Spinal cord (tissue), 10 donors: ENCODE data around the gene AGFG1. TPM values are rescaled to one million over a fixed set of nuclear protein-coding genes. Genes with fewer than 3 reads are reported as not detected.

ENCODE experiments used
- DNase-seq, 6 donors: peaks; one replicate each; pipeline versions ENCODE4 v3.0.0 to v3.0.0-alpha.2; 2013 to 2015; ENCODE audit warnings: low spot score in 6 of 6, low read depth in 4 of 6
- H3K27ac ChIP-seq: one replicate; pipeline ENCODE4 v1.5.1; 2013; ENCODE audit warnings: low read depth, low read length, control low read depth
- H3K27me3 ChIP-seq: one replicate; pipeline ENCODE4 v1.6.1; 2013; ENCODE audit warnings: low read length; ENCODE audit not compliant: control insufficient read depth, insufficient read depth
- H3K36me3 ChIP-seq: one replicate; pipeline ENCODE4 v1.6.1; 2013; ENCODE audit warnings: low read length; ENCODE audit not compliant: control insufficient read depth, insufficient read depth
- H3K4me1 ChIP-seq: one replicate; pipeline ENCODE4 v1.6.1; 2013; ENCODE audit warnings: low read length; ENCODE audit not compliant: control insufficient read depth, insufficient read depth
- H3K4me3 ChIP-seq: one replicate; pipeline ENCODE4 v1.5.1; 2013; ENCODE audit warnings: low read depth, low read length, control low read depth
- H3K9me3 ChIP-seq: one replicate; pipeline ENCODE4 v1.6.1; 2013; ENCODE audit warnings: low read length; ENCODE audit not compliant: control insufficient read depth, insufficient read depth
- WGBS: methylation state at CpG from one replicate; pipeline ENCODE4 v1.1.5; 2013; ENCODE audit warnings: missing lambda C conversion rate; ENCODE audit not compliant: insufficient coverage; 5-methylcytosine and 5-hydroxymethylcytosine counted together
- polyA plus RNA-seq, 2 donors: library from polyadenylated mRNA; unstranded; fragments of 120-200 nt; gene quantifications; one replicate each; pipeline ENCODE4 v1.2.1, GENCODE V29; 2013; ENCODE audit not compliant: insufficient read length in 2 of 2
- total RNA-seq, 2 donors: library from RNA; depleted of rRNA in 1 of 2; stranded (reverse); fragments of 120-200 nt in 1 of 2; fragments of >200 nt in 1 of 2; gene quantifications; one replicate each; pipeline versions ENCODE4 v1.2.3 to v1.2.4, GENCODE V29; 2013 to 2014
- donor health status: healthy.

AGFG1 gene
- total and polyA plus RNA-seq, 4 donors: 72.4 to 113 (median 82.3) TPM

DNA sequence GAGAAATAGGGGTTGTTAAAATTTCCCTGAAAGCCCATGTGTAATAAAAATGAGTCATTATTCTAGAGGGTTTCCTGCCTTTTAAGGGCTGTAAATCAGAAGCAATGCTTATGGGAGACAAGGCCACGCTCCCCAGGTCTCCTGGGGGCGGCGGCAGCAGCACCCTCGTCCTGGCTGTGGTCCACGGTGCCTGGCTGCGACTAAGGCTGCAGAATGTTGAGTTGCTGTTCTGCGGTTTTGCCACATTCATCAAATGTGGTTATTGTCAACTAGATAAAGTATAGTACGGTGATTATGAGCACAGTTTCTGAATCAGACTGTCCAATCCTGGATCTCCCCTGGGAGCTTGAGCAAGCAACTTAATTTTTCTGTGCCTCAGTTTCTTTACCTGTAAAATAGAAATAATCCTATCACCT is 11.9 kb upstream of the AGFG1 start:
- WGBS: 73% methylated on average over 6 of the region's 8 CpGs
- Histone ChIP-seq H3K27me3 (no peaks in the 10 kb centered on the region), H3K9me3 (no peaks in the 10 kb centered on the region), H3K4me3 (no peak overlapping the region), H3K36me3 (no peaks in the 10 kb centered on the region), H3K4me1 (peaks cover 7% of the 10 kb centered on the region), H3K27ac (no peak overlapping the region)
- DNase-seq: no peak

- H3K27me3 ChIP-seq: no peaks in the 10 kb centered on the region
- 85% methylated on average over 3 of the region's 3 CpGs for WGBS
- H3K9me3 ChIP-seq: no peaks in the 10 kb centered on the region
- H3K4me3 ChIP-seq: no peak overlapping the region
- peaks cover 7% of the 10 kb centered on the region for H3K4me1 ChIP-seq
- H3K36me3 ChIP-seq: no peaks in the 10 kb centered on the region
- no peak for DNase-seq
- no peak overlapping the region for H3K27ac ChIP-seq
These were observed 11.1 kb upstream of the AGFG1 start for GRCh38 chr2:227460833-227461232.

- H3K36me3 ChIP-seq: no peaks in the 10 kb centered on the region
- no peaks in the 10 kb centered on the region for H3K27me3 ChIP-seq
- DNase-seq: no peak
- H3K27ac ChIP-seq: no peak overlapping the region
- no peaks in the 10 kb centered on the region for H3K9me3 ChIP-seq
- H3K4me1 ChIP-seq: peaks cover 7% of the 10 kb centered on the region
- WGBS: 80% methylated on average over 1 of the region's 4 CpGs
- H3K4me3 ChIP-seq: no peak overlapping the region
These were observed 10.0 kb upstream of the AGFG1 start for GRCh38 chr2:227461811-227462461.

DNA sequence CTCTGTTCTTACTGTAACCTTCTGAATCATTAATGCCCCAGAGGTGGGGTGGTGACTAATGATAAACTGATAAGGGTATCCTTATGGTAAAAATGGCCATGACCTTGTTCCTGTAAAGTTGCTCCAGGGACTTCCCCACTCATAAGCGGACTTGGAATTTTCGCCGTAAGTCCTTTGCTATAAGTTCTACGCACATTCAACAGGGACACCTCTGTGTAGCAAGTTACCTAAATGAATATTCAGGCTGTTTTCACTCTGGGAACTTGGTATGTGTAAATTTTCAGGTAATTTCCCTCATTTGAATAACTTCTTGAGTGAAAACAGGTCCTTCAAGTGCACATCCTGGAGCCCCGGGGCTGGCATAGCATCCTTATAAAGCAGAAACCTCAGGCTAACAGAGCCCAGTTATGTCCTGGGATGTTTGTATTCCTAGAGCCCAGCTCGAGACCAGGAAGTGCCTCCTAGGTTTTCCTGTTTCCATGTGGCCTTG is 9.4 kb upstream of the AGFG1 start:
- Histone ChIP-seq H3K4me3 (no peak overlapping the region), H3K36me3 (no peaks in the 10 kb centered on the region), H3K27ac (peak overlapping the region; percentile 61), H3K4me1 (peaks cover 7% of the 10 kb centered on the region), H3K9me3 (no peaks in the 10 kb centered on the region), H3K27me3 (no peaks in the 10 kb centered on the region)
- DNase-seq: no peak
- WGBS: 80% methylated on average over 5 of the region's 6 CpGs

DNA sequence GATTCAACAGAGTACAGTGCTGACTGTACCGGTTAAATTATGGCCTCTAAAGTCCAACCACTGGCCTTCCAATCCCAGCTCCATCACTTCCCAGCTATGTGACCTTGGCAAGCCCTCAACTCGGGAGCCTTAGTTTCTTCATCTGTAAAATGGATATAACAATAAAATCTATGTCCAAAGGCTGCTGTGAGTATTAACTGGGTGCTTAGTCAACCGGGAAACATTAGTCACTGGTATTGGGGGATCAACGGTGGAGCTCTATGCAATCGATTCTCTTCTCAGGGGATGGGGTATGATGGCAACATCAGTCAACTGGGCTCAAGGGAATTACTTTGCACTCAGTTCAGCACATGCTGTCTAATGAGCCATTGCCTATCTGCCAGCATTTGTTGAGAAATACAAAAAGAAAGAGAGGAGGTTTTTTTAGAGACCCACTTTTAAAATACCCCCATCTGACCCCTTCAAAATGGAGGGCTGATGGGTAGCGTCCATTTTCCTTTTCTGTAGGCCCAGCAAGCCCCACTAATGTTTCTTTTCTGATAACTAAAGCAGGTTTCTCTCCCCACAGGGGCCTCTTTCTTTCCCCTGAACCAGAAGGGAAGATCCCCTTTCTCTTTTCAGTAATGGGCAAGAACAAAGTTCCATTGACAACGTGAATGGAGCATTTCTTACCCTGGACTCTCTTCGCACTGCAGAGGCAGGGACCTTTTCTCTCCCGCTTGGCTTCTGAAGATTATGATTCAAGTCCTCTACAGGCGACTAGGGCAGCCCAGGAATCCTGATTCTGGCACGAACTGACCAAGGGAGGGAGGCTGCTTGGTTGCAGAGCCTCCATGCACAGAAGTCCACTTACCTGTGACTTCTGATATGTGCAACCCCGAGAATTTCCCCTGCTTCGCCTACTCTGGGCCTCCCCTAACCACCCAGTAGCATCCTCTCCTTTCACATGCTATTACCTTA is 8.7 kb upstream of the AGFG1 start:
- no peaks in the 10 kb centered on the region for H3K9me3 ChIP-seq
- peak overlapping the region; percentile 71 for H3K27ac ChIP-seq
- H3K36me3 ChIP-seq: no peaks in the 10 kb centered on the region
- no peaks in the 10 kb centered on the region for H3K27me3 ChIP-seq
- 59% methylated on average over 12 of the region's 13 CpGs for WGBS
- H3K4me3 ChIP-seq: no peak overlapping the region
- peaks cover 7% of the 10 kb centered on the region for H3K4me1 ChIP-seq
- DNase-seq: peak in 2 of 6 donors; percentile 62 to 69

DNA sequence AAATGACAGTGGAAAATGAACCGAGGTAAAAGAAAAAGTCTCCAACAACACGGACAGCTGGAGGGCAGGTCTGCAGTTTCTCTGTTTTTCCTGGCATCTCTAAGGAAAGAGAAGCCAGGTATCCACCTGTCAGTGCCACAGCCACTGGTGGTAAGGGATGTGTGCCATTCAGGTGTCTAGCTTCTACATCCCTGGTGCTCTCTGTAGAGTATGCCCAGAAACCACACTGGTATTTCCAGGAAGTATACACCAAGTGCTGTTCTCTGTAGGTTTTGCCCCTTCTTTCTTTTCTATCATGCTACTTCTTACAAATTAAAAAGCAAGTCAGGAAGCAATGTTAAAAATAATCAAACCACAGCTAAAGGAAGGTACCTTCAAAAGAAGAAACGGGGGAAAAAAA is 7.6 kb upstream of the AGFG1 start:
- peaks cover 7% of the 10 kb centered on the region for H3K4me1 ChIP-seq
- H3K36me3 ChIP-seq: no peaks in the 10 kb centered on the region
- no peak overlapping the region for H3K27ac ChIP-seq
- H3K27me3 ChIP-seq: no peaks in the 10 kb centered on the region
- WGBS: 86% methylated on average over 2 of the region's 3 CpGs
- DNase-seq: no peak
- no peaks in the 10 kb centered on the region for H3K9me3 ChIP-seq
- H3K4me3 ChIP-seq: no peak overlapping the region

GRCh38 chr2:227464851-227465250 is 7.1 kb upstream of the AGFG1 start:
- Histone ChIP-seq H3K4me3 (no peak overlapping the region), H3K27me3 (no peaks in the 10 kb centered on the region), H3K36me3 (no peaks in the 10 kb centered on the region), H3K9me3 (no peaks in the 10 kb centered on the region), H3K27ac (no peak overlapping the region), H3K4me1 (peaks cover 7% of the 10 kb centered on the region)
- no peak for DNase-seq
- WGBS: 86% methylated on average over 2 of the region's 7 CpGs

- 84% methylated on average over 5 of the region's 5 CpGs for WGBS
- Histone ChIP-seq H3K4me3 (no peak overlapping the region), H3K27ac (no peak overlapping the region), H3K4me1 (peaks cover 5% of the 10 kb centered on the region), H3K27me3 (no peaks in the 10 kb centered on the region), H3K36me3 (no peaks in the 10 kb centered on the region), H3K9me3 (no peaks in the 10 kb centered on the region)
- no peak for DNase-seq
These were observed 4.9 kb upstream of the AGFG1 start for GRCh38 chr2:227466887-227467600.

GRCh38 chr2:227471412-227471811 is 544 bp upstream of the AGFG1 start:
- Histone ChIP-seq H3K4me1 (no peaks in the 10 kb centered on the region), H3K9me3 (no peaks in the 10 kb centered on the region), H3K27me3 (no peaks in the 10 kb centered on the region), H3K27ac (no peak overlapping the region), H3K4me3 (no peak overlapping the region), H3K36me3 (no peaks in the 10 kb centered on the region)
- WGBS: 94% methylated on average over 5 of the region's 7 CpGs
- DNase-seq: no peak
